Measurements from ENCODE around the gene TMCO1. TPM values are rescaled to one million over a fixed set of nuclear protein-coding genes. Genes with fewer than 3 reads are reported as not detected.

Gene TMCO1
- polyA plus RNA-seq, 3 donors = 24.1 to 154 (median 146) TPM

- Histone ChIP-seq H3K4me1 (ENCODE audit: control insufficient read depth in 1 of 2, insufficient read depth in 2 of 2, low read length in 2 of 2) (no peaks in the 10 kb centered on the region), H3K4me3 (replicated peaks in 1 of 3; ENCODE audit: low read depth in 2 of 3, low read length in 3 of 3) (no peak overlapping the region), H3K27ac (ENCODE audit: low read depth in 1 of 2, low read length in 2 of 2) (no peak overlapping the region), H3K27me3 (ENCODE audit: control insufficient read depth in 2 of 2, insufficient read depth in 2 of 2, low read length in 2 of 2) (no peaks in the 10 kb centered on the region), H4K20me1 (ENCODE audit: insufficient read depth, low read length) (peaks cover 15% of the 10 kb centered on the region), H3K36me3 (replicated peaks in 1 of 2; ENCODE audit: control insufficient read depth in 1 of 2, insufficient read depth in 2 of 2, low read length in 2 of 2) (peaks cover 53 to 91% of the 10 kb centered on the region in 2 donors), H3K79me2 (ENCODE audit: insufficient read depth, low read length) (peaks cover 23% of the 10 kb centered on the region), H2AFZ (ENCODE audit: insufficient read depth, low read depth, low read length, poor library complexity, severe bottlenecking) (no peak overlapping the region), H3K4me2 (replicated peaks; ENCODE audit: extremely low read depth, low read length, poor library complexity, severe bottlenecking) (no peak overlapping the region), H3K9ac (ENCODE audit: insufficient read depth, low read length, poor library complexity, severe bottlenecking) (no peak overlapping the region), H3K9me3 (replicated peaks in 1 of 2; ENCODE audit: control insufficient read depth in 1 of 2, insufficient read depth in 1 of 2, low read length in 2 of 2) (no peaks in the 10 kb centered on the region)
- no peak overlapping the region for H3K27ac Mint-ChIP-seq
- intact Hi-C loops (cut with micrococcal nuclease) = no loop called here
- TF ChIP-seq, protein P1, sequence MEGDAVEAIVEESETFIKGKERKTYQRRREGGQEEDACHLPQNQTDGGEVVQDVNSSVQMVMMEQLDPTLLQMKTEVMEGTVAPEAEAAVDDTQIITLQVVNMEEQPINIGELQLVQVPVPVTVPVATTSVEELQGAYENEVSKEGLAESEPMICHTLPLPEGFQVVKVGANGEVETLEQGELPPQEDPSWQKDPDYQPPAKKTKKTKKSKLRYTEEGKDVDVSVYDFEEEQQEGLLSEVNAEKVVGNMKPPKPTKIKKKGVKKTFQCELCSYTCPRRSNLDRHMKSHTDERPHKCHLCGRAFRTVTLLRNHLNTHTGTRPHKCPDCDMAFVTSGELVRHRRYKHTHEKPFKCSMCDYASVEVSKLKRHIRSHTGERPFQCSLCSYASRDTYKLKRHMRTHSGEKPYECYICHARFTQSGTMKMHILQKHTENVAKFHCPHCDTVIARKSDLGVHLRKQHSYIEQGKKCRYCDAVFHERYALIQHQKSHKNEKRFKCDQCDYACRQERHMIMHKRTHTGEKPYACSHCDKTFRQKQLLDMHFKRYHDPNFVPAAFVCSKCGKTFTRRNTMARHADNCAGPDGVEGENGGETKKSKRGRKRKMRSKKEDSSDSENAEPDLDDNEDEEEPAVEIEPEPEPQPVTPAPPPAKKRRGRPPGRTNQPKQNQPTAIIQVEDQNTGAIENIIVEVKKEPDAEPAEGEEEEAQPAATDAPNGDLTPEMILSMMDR (IDR thresholded peaks at IDR 0.05) = no peak
- no peaks in the 10 kb centered on the region for H3K27me3 Mint-ChIP-seq (ENCODE audit: low read depth in 3 of 3)
- no peak for DNase-seq
- no peak overlapping the region for H3K4me3 Mint-ChIP-seq
- no peaks in the 10 kb centered on the region for H3K4me1 Mint-ChIP-seq
- peaks cover 55 to 80% of the 10 kb centered on the region in 2 donors for H3K36me3 Mint-ChIP-seq
- H3K9me3 Mint-ChIP-seq = peaks cover 0 to 3% (median 0%) of the 10 kb centered on the region in 7 donors
Observed at GRCh38 chr1:165753934-165754333, 14.7 kb downstream of the TMCO1 start.

DNA sequence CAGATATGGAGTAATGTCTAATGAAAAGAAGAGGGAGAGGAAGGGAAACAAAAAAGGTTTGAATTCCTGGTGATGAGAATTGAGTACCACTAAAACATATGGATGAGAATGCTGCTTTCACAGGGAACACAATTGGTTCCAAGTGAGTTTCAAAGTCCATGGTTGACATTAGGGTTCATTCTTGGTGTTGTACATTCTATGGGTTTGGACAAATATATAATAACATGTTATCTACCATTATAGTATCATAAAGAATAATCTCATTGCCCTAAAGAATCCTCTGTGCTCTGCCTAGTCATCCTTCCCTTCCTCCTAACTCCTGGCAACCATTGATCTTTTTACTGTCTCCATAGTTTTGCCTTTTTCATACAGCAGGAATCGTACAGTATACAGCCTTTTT lies 20.1 kb downstream of the TMCO1 start:
- H3K9me3 ChIP-seq (replicated peaks in 1 of 2; ENCODE audit: control insufficient read depth in 1 of 2, insufficient read depth in 1 of 2, low read length in 2 of 2) = no peaks in the 10 kb centered on the region
- no peak overlapping the region for H2AFZ ChIP-seq (ENCODE audit: insufficient read depth, low read depth, low read length, poor library complexity, severe bottlenecking)
- peaks cover 0 to 1% (median 0%) of the 10 kb centered on the region in 7 donors for H3K9me3 Mint-ChIP-seq
- H3K9ac ChIP-seq (ENCODE audit: insufficient read depth, low read length, poor library complexity, severe bottlenecking) = no peak overlapping the region
- no peaks in the 10 kb centered on the region for H3K4me1 ChIP-seq (ENCODE audit: control insufficient read depth in 1 of 2, insufficient read depth in 2 of 2, low read length in 2 of 2)
- H3K36me3 ChIP-seq (replicated peaks in 1 of 2; ENCODE audit: control insufficient read depth in 1 of 2, insufficient read depth in 2 of 2, low read length in 2 of 2) = peaks cover 56 to 96% of the 10 kb centered on the region in 2 donors
- H3K27ac Mint-ChIP-seq = peak overlapping the region in 1 of 7 donors; percentile 58
- intact Hi-C loops (cut with micrococcal nuclease) = no loop called here
- WGBS (ENCODE audit: insufficient coverage) = no CpG with 5 or more reads among the region's 1 CpG
- H3K36me3 Mint-ChIP-seq = peaks cover 47 to 88% of the 10 kb centered on the region in 2 donors
- H3K4me1 Mint-ChIP-seq = no peaks in the 10 kb centered on the region
- H3K4me3 ChIP-seq (replicated peaks in 1 of 3; ENCODE audit: low read depth in 2 of 3, low read length in 3 of 3) = no peak overlapping the region
- no peak for DNase-seq
- no peak overlapping the region for H3K27ac ChIP-seq (ENCODE audit: low read depth in 1 of 2, low read length in 2 of 2)
- H3K27me3 Mint-ChIP-seq (ENCODE audit: low read depth in 3 of 3) = peaks cover 0 to 1% (median 0%) of the 10 kb centered on the region in 3 donors
- no peaks in the 10 kb centered on the region for H3K27me3 ChIP-seq (ENCODE audit: control insufficient read depth in 2 of 2, insufficient read depth in 2 of 2, low read length in 2 of 2)
- no peak overlapping the region for H3K4me2 ChIP-seq (replicated peaks; ENCODE audit: extremely low read depth, low read length, poor library complexity, severe bottlenecking)
- TF ChIP-seq, protein P1 (IDR thresholded peaks at IDR 0.05) = no peak
- no peaks in the 10 kb centered on the region for H3K79me2 ChIP-seq (ENCODE audit: insufficient read depth, low read length)
- H4K20me1 ChIP-seq (ENCODE audit: insufficient read depth, low read length) = peaks cover 3% of the 10 kb centered on the region
- H3K4me3 Mint-ChIP-seq = no peak overlapping the region
